ENCODE results near the gene C9.
"Not testable (repeated sequence)": the region's sequence is repeated elsewhere in the genome, so short reads cannot be mapped to it uniquely, and the experiment has no call there.

C9 gene

DNA sequence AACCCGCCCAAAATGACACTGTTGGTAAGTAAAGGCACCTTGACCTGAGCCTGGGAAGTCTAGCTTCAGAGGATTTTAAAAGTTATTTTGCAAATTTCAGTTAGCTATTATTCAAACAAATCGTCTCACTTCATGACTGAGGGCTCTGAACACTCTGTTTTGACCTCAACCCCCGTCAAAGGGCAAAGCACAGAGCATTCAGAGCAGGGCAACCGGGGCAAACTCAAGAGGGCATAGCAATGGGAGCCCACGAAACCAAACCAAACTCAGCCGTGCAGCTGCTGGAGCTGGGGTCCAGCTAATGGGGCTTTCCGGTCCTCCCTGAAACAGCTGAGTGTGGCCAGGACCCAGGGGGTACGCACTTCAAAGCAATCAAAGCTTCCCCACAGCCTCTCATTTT is 1.6 kb downstream of the C9 start:
- no peak for TF ChIP-seq POLR2A (IDR thresholded peaks at IDR 0.05; ENCODE audit: low read depth, low read length)
- DNase-seq (ENCODE audit: insufficient read length, low spot score): no peak
- FAIRE-seq: no peak

DNA sequence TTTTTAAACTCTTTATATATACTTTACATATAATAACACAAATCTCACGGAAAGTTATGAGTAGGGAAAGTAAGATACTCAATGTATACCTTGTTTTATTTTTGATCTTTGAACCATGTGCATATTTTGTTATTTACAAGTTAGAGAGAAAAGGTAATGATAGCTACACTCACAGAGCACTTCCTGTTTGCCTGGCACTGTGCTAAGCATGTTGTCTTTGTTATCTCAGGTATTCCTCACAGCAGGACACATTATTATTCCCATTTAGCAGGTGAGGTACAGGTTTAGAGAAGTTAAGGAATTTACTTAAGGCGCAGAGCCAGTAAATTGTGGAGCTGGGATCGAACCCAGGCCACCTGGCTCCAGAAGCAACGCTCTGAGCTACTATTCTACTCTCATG is 3.0 kb downstream of the C9 start:
- no peak for TF ChIP-seq POLR2A (IDR thresholded peaks at IDR 0.05; ENCODE audit: low read depth, low read length)
- FAIRE-seq (no peak), DNase-seq (ENCODE audit: insufficient read length, low spot score) (no peak)

DNA sequence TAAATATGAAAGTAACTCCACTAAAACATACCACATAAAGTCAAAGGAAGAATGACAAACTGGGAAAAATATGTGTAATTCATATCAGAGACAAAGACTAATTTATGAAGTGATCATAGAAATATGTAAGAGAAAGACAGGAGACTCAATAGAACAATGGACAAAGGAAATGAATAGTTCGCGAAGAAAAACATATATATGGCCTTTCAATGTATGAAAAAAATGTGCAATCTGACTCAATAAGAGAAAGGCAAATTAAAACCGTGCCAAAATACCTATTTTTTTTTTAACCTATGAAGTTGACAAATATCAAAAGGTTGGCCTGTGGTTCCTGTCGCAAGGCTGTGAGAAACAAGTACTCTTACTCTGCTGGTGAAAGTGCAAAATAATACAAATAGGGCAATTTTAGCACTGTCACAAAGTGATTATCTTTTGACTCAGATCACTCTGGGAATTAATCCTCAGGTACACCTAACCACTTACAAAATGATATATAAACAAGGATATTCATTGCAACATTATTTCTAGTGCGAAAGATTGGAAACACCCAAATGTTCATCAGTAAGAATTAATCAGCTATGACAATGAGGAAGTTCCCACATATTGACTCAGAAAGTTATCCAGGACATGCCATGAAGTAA is 3.7 kb downstream of the C9 start:
- no peak for TF ChIP-seq POLR2A (IDR thresholded peaks at IDR 0.05; ENCODE audit: low read depth, low read length)
- DNase-seq (ENCODE audit: insufficient read length, low spot score) (no peak), FAIRE-seq (no peak)

DNA sequence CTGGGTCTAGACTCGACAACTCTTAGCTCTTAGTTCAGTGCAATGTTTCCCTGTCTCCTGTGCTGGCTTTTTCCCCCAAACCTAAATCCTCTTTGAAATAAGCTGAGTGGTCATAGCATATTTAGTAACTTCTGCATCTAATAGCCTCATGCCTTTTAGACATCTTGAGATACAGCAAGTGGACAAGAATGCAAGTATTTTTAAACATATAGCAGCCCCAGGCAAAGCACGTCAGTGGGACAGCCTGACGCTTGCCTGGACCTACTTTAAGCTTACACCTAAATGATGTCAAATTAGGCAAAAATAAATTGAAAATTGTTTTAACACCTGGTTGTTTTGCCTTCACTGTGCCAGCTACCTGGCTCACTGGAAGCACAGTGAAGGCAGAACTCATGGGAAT is 8.0 kb downstream of the C9 start:
- DNase-seq (ENCODE audit: insufficient read length, low spot score): no peak
- no peak for TF ChIP-seq POLR2A (IDR thresholded peaks at IDR 0.05; ENCODE audit: low read depth, low read length)
- no peak for FAIRE-seq

DNA sequence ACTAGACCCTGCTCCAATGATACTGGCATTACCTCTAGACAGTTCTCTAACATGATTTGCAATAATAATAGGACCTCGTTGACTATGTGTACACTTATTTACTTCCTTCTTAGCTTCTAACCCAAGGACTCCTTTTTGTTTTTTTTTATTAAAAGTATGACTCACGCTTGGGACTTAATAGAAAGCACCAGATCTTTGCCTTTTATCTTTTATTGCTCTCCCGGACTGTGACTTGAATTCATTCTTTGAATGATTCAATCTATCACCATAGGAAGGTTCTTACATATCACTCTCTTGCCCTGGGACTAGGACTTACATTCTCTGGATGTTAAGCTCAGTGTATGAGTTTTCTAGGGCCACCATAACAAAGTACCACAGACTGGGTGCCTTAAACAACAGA is 9.0 kb downstream of the C9 start:
- FAIRE-seq (no peak), DNase-seq (ENCODE audit: insufficient read length, low spot score) (no peak)
- no peak for TF ChIP-seq POLR2A (IDR thresholded peaks at IDR 0.05; ENCODE audit: low read depth, low read length)

DNA sequence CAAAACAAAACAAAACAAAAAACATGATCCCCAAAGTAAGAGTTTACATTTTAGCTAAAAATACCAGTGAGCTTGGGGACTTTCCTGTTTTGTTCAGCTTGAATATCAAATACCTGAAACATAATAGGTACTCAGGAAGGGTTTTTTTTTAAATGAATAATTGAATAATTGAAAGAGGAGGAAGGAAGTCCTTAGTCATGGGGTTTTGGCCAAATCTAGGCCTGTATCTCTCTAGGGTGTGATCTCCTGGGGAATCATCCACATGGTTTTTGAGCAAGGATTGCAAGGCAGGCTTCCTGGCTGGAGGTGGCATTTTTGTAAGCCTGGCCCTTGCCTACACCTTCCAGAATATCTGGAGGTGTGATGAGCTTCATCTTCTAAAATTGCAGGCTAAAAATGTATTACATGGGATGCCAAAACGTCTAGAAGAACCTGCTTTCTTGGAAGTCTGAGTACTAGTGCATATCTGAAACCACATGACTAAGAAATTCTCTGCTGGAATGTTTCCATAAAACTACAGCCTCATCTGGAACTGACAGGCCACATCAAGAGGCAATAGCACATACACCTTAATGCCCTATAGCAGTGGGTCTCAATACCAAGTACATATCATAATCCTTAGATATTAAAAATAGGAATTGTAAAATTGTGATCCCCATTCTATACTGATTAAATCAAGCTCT is 10.4 kb downstream of the C9 start:
- TF ChIP-seq POLR2A (IDR thresholded peaks at IDR 0.05; ENCODE audit: low read depth, low read length): no peak
- no peak for FAIRE-seq
- no peak for DNase-seq (ENCODE audit: insufficient read length, low spot score)

DNA sequence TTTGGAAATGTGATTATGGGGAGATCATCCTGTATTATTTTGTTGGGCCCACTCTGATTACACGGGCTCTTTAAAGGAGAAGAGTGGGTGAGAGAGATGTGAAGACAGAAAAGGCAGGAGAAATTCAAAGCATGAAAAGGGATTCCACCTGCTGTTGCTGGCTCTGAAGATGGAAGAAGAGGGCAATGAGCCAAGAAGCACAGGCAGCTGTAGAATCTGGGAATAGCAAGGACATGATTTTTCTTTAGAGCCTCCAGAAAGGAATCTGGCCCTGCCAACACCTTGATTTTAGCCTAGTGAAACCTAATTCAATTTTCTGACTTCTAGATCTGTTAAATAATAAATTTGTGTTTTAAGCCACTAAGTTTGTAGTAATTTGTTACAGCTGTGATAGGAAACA is 11.3 kb downstream of the C9 start:
- FAIRE-seq: no peak

DNA sequence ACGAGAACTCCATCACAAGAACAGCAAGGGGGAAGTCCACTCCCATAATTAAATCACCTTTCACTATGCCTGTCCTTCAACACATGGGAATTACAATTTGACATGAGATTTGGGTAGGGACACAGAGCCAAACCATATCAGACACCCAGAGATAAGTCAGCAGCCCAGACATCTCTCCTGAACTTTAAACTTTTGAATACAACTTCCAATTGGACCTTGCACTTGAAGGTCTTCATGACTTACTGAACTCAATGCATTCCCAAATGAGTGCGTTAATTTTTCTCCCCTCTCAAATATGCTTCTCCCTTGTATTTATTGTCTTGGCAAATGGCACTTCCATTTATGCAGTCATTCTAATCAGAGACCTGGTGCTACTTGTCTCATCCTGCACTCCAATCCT is 12.1 kb downstream of the C9 start:
- no peak for DNase-seq (ENCODE audit: insufficient read length, low spot score)
- FAIRE-seq: no peak
- TF ChIP-seq POLR2A (IDR thresholded peaks at IDR 0.05; ENCODE audit: low read depth, low read length): no peak

More for the DNA sequence above, 11.3 kb downstream of the C9 start:
- DNase-seq (ENCODE audit: insufficient read length, low spot score): no peak
- no peak for TF ChIP-seq POLR2A (IDR thresholded peaks at IDR 0.05; ENCODE audit: low read depth, low read length)

DNA sequence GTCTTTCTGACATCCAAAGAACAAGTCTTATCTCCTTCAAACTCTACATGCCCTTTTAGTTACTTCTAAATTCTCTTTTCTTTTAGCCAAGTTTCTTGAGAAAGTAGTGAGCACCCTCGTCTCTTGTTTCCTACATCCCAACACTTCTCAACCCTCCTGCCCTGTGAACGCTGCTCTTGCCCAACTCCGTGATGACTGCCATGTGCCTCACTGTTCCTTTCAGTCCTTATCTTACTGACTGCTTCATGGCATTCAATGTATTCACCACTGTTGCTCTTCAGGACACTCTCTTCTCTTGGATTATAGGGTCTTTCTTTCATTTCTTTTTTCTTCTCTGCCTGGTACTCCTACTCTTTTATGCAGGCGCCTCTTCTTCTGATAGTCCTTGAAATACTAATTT is 14.8 kb downstream of the C9 start:
- FAIRE-seq: no peak
- DNase-seq (ENCODE audit: insufficient read length, low spot score): no peak
- no peak for TF ChIP-seq POLR2A (IDR thresholded peaks at IDR 0.05; ENCODE audit: low read depth, low read length)

DNA sequence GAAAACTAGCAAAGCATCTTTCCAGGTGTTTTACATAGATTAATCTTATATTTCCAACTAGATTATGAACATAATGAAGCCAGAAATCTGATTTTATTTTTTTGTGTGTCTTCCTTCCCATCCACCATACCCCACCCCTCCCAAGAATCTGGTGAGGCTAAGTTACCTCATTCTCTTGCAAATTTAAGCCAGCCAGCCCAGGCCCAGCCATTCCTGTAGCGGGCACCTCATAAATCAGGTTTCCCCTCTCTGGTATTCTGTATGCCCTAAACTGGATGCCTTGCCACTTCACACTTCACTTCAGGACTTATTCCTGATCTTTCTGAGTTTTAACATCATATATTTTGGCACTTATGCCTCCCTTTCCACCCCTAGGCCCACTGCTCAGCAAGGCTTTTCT is 21.8 kb downstream of the C9 start:
- DNase-seq (ENCODE audit: insufficient read length, low spot score) (no peak), FAIRE-seq (no peak)
- TF ChIP-seq POLR2A (IDR thresholded peaks at IDR 0.05; ENCODE audit: low read depth, low read length): no peak

DNA sequence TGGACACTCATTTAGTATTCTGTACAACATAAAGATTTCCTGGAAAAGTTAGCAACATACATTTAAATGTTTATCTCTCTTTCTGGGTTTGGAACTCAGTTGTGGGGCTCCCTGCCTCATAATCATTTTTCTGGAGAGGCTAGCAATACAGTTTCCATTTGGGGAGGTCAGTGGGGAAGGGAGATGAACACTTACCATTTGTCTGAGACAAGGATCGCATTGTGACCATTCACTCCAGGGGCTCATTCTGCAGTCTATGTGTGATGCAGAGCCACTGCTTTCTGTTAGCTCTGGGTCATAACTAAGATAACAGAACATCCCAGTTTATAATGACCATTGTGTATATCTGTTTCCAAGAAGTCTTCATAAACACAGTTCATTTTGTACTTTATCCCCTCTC is 22.4 kb downstream of the C9 start:
- DNase-seq (ENCODE audit: insufficient read length, low spot score) (no peak), FAIRE-seq (no peak)
- TF ChIP-seq POLR2A (IDR thresholded peaks at IDR 0.05; ENCODE audit: low read depth, low read length): no peak

DNA sequence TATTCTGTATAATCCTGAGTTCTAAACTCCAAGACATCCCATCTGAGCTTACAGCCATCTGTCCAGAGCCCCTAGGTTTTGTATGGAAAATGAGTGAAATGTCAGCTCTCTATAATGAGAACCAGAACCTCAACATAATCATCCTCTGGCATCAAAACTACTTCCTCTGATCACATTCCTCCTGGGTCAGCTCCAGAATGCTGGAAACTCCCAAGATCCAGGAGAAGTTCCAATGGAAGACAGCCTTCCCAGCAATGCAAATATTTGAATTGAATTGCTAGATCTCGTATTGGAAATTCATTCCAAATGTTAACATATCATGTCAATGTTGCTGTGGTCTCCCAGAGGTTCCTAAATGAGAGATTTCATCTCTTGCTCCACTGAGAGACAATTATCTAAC is 23.8 kb downstream of the C9 start:
- FAIRE-seq (no peak), DNase-seq (ENCODE audit: insufficient read length, low spot score) (no peak)
- TF ChIP-seq POLR2A (IDR thresholded peaks at IDR 0.05; ENCODE audit: low read depth, low read length): no peak

DNA sequence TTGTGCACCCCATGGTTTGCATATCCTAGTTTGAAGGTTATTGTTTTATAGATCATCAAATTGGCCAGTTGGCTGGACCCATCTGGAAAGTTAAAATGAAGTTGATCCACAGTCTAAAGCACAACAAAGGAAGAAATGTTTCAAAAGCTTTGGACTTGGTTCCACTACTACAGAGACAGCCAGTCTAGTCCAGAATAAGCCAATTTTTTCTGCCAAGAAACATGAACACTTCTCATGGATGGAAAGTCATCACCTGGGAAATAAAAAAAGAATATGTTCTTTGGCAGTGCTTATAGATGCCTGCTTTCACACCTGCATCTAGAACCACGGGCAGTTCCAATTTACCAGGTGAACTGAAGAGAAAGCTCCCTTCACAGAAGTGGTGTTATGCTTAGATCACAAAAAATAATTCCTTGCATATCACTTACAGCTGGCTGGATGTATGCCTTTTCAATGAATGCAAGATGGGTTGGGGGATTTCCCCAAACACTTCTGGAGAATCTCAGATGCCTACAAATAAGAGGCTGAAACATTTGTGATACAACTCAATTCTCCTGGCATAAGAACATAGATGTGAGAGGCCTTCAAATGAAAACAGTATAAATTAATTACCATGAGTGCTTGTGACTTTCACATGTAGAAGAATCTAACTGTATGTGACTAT is 26.9 kb downstream of the C9 start:
- peak; percentile 53 for FAIRE-seq

DNA sequence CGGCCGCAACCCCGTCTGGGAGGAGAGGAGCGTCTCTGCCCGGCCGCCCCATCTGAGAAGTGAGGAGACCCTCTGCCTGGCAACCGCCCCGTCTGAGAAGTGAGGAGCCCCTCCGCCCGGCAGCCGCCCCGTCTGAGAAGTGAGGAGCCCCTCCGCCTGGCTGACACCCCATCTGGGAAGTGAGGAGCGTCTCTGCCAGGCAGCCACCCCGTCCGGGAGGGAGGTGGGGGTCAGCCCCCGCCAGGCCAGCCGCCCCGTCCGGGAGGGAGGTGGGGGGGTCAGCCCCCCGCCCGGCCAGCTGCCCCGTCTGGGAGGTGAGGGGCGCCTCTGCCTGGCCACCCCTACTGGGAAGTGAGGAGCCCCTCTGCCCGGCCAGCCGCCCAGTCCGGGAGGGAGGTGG is 30.0 kb downstream of the C9 start:
- FAIRE-seq; DNase-seq (ENCODE audit: insufficient read length, low spot score): not testable (repeated sequence)

More for the DNA sequence above, 26.9 kb downstream of the C9 start:
- no peak for TF ChIP-seq POLR2A (IDR thresholded peaks at IDR 0.05; ENCODE audit: low read depth, low read length)
- no peak for DNase-seq (ENCODE audit: insufficient read length, low spot score)

DNA sequence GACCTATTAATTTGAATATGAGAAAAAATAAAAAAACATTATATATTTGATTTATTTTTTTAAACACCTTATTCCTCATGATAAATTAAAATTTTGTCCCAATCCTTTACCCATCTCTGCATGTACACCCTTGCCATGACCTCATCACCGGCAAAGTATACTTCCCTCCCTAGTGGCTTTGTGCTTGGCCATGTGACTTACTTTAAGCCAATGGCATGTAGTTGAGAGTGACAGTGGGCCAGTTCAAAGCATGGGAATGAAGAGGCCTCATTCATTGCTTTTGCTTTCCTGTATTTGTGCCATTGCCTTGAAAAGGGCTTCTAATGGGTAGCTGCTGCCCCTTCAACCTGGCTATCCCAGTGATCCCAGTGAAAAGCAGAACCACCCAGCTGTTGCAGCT is 31.2 kb downstream of the C9 start:
- DNase-seq (ENCODE audit: insufficient read length, low spot score): no peak
- TF ChIP-seq POLR2A (IDR thresholded peaks at IDR 0.05; ENCODE audit: low read depth, low read length): no peak
- no peak for FAIRE-seq

Measured in H54 (cell line).